Measurements from ENCODE around the gene VPS35L.
"Not testable (repeated sequence)": the region's sequence is repeated elsewhere in the genome, so short reads cannot be mapped to it uniquely, and the experiment has no call there.

Gene VPS35L

DNA sequence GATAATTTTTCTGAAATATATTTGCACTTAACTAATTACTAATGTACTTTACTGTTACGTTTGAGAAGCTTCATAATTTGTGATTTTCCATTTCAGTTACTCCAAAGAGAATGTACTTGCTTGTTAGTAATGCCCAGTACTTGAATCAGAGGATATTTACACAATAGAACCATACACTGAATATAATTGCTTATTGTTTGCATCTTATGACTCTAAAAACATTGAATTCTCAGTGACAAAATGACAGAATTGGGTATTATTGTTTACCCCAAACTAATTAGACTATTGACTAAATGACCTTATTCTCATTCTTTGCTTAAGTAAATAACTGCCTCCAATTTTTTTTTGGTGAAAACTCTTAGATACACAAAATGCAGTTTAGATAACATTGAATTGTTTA is 22.9 kb upstream of the VPS35L start:
- DNase-seq: no peak

DNA sequence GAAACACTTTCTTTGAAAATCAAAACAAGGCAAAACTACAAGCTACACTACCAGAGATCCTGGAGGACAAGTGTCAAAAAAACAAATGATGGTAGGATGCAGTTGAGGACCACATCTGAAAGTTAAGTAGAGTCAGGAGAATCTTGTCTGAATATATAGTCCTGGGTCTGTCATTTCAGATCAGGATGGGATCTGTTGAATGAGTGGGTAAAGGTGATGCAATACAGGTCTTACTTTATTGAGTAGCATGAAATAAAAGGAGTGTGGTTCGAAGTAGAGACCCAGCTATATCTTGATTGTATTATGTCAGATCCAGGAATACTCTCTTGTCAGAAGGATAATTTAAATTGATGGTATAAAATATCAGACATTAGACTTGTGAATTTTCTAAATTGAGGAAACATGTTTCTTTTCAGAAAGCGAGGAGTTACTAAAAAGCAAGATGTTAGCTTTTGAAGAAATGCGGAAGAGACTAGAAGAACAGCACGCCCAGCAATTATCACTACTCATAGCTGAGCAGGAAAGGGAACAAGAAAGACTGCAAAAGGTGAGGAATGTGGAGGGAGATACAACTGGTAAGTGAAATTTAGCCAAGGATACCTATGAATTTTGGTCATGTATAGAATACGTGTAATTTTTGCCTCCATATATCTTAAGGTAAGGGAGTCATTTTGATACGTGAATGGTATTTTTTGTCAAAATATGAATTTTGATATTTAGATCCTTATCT is 15.1 kb upstream of the VPS35L start:
- DNase-seq: no peak

DNA sequence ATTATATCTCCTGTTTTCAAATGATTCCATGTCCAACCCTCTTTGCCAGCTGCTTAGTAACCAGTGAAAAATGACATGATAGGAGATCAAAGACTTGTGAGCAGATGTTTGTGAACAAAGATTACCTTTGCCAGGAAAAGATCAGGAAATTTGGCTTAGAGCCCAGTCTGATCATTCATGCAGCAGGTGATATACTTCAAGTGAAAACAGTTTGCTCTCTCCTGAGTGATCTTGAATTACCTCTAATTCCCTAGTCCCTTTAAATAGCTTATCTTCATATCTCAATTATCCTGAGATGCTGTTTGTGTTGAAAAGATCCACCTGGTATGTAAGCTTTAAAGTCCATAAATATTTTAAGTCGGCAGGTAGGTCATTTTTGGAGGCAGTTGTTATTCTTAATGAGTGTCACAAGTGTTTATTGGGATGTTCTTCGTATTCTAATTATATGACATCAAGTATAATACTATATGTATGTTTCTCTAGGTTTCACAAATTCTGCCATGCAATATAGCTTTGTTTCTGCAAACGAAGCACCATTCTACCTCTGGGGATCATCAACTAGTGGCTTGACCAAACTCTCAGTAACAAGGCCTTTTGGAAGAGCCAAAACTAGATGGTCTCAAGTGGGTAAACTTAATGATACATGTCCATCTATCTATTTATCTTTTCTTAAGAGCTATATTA is 13.2 kb upstream of the VPS35L start:
- DNase-seq: peak; percentile 84

DNA sequence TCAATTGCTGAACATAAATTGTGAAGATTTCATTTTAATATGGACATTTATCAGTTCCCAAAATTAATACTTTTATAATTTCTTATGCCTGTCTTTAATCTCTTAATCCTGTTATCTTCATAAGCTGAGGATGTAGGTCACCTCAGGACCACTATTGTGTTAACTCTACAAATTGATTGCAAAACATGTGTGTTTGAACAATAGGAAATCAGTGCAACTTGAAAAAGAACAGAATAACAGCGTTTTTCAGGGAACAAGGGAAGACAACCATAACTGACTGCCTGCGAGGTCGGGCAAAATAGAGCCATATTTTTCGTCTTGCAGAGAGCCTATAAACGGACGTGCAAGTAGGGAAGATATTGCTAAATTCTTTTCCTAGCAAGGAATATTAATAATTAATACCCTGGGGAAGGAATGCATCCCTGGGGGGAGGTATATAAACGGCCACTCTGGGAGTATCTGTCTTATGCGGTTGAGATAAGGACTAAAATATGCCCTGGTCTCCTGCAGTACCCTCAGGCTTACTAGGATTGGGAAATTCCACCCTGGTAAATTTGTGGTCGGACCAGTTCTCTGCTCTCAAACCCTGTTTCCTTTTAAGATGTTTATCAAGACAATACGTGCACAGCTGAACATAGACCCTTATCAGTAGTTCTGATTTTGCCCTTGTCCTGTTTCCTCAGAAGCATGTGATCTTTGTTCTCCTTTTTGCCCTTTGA is 12.1 kb upstream of the VPS35L start:
- DNase-seq: not testable (repeated sequence)

DNA sequence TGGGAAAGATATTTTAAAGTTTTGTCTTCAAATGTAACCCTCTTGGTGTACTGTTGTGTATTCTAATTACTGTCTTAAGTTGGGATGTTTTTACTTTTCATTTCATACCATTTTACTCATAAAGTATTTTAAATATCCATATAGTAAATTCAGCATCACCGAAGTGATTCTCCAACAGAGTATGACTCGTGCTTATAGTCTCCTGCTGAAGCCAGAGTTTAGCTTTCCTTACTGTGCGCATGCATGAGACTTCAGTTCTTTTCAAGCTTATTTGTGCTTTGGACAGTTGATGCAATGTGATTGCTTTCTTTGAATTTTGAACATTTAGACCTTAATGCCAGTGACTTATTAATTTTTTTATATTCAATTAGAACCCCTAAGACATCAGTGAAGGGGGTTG is 7.4 kb upstream of the VPS35L start:
- DNase-seq: no peak

DNA sequence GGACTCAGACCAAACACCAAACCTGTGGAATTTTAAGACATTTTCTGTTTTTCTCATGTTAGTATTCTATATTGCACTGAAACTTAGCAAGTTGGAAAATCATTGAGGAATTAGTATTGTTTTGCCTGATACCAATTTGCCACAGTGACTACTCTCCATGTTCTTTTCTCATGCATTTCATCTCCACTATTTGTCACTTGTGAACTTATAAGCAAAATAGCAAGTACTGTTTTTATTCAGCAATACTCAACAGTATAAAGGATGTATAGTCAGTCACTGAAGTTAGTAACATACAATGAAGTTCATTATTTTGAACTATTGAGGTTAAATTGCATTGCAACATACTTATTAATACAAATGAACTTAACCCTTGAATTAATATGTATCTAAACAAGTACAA is 5.8 kb upstream of the VPS35L start:
- no peak for DNase-seq

DNA sequence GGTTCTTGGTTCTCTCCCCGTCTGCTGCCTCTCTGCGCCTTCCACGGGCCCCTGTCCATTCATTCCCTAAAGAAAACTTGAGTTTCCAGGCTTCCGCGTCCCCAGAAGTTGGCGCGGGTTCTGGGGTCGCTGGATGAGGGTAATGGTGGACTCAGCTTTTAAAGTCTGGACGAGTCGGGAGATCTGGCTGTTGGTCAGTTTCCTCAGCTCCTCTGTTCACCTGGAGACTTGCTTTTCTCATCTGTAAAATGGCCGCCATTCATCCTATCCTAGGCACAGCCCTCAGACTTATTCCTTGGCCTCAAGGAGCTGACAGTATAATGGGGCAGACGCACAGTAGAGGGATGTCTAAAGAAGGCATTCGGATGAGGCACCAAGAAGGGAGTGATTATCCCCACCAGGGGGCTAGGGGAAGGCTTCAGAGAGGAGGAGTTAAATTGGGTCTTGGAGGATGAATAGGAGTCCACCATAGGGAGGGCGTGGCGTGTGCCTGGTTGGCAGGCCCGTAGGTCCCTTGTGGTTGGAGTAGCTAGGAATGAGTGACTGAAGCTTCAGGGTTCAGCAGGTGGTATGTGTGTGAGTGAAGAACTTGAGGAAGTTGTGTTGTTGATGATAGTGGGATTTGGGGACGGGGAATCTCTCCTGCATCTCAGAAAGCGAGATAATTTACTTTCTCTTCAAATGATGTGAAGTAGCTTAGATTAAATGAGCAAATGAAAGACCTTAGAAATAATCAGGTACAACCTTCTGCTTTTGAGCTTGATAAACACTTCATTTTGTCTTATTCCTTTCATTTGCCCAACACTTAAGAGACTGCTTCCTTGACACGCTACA is 652 bp downstream of the VPS35L start:
- no peak for DNase-seq

DNA sequence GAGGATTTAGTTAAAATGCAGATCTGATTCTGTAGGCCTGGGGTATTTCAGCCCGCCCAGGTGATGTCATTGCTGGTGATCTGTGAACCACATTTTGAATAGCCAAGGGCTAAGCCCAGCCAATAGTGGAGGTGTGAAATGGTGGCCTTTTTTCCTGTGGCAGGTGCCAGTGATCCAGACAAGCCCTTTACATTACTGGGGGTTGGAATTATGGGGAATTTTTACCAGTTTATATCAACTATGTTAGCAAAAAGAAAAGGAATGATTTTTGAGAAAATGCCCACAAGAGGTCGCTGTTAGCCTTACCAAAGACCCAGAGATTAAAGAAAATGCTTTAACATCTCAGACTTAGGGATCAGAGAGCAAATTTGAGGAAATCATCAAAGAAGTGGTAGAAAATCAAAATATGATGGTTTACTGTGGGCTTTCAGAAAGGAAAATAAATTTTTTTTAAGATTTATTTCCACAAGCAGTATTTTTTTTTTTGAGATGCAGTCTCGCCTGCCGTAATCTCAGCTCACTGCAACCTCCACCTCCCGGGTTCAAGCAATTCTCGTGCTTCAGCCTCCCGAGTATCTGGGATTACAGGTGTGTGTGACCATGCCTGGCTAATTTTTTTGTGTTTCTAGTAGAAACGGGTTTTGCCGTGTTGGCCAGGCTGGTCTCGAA is 3.9 kb downstream of the VPS35L start:
- peak; percentile 20 for DNase-seq

DNA sequence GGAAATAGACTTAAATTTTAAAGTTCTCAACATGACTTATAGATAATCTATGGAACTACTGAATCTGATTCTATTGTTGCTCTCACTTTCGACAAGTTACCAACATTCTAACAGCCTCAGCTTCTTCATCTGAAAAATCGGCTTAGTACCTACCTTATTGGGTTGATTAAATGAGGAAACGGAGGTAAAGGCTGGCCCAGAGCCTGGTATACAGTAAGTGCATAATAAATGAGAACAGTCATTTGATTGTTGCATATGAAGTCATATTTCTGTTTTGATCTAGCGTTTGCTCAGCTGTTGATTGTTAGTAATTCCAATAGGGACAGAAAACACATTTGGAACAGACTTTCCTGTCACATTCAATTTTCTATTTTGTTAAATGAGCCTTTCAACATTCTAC is 4.6 kb downstream of the VPS35L start:
- DNase-seq: no peak

DNA sequence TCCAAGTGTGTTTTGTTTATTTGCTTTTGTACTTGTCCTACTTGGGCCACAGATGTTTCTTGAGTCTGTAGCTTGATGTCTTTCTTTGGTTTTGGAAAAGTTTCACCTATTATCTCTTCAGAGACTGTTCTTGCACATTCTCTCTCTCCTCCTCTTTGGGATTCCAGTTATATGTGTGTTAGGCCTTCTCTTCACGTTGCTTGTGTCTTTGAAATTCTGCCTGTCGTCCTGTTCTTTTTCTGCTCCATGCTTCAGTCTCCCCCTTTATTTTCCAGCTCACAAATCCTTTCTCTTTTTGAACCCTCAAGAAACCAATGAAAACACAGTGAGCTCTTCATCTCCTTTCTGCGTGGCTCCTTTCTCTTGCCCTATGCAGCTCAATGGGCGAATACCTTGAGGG is 7.9 kb downstream of the VPS35L start:
- DNase-seq: no peak

DNA sequence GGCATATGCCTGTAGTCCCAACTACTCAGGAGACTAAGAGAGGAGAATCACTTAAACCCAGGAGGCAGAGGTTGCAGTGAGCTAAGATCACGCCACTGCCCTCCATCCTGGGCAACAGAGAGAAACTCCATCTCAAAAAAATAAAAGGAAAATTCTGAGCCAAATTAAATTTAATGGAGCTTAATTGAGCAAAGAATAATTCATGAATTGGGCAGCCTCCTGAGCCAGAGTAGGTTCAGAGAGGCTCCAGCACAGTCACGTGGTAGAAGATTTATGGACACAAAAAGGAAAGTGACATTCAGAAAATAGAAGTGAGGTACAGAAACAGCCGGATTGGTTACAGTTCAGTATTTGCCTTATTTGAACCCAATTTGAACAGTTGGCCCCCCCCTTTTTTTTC is 10.9 kb downstream of the VPS35L start:
- no peak for DNase-seq

DNA sequence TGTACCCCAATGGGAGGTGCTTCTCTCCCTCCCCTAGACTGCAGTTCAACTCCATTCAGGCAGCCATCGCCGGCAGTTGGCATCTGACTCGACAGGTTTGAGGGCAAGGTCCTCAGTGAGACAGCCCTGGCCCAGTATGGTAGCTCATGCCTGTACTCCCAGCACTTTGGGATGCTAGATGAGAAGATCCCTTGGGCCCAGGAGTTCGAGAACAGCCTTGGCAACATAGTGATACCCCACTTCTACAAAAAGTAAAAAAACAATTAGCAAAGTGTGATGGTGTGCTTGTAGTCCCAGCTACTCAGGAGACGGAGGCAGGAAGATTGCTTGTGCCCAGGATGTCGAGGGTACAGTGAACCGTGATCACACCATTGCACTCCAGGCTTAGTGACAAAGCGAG is 12.1 kb downstream of the VPS35L start:
- no peak for DNase-seq

DNA sequence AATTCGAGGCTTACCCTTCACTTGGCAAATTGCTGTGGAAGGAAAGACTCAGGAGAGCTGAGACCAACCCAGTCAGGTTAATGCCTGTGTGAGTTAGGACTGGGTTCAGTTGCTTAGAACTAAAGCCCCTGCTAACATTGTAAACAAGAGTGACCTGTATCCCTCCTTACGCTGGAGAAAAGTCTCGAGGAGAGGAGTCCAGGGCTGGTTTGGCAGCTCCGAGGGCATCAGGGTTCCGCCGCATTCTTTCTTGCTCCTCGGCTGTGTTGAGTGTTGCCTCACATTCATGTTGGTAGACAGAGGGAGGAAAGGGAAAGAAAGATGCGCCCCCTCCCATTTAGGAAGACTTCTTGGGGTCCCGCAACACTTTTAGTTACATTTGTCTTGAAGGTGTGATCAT is 18.5 kb downstream of the VPS35L start:
- DNase-seq: no peak

DNA sequence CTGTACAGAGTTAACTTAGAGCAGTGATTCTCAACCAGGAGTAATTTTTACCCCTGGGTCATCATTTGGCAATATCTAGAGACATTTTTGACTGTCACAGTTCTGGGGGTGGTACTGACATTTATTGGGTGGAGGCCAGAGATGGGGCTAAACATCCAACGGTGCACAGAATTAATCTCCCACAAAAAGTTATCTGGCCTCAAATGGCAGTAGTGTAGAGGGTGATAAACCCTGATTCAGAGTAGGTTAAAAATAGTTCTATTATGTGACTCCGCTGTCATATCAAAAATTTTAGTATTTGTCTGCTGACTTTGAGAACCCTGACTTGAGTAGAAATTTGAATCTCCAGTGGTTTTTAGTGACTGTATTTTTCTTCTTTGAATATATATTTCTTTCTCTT is 19.1 kb downstream of the VPS35L start:
- DNase-seq: no peak

DNA sequence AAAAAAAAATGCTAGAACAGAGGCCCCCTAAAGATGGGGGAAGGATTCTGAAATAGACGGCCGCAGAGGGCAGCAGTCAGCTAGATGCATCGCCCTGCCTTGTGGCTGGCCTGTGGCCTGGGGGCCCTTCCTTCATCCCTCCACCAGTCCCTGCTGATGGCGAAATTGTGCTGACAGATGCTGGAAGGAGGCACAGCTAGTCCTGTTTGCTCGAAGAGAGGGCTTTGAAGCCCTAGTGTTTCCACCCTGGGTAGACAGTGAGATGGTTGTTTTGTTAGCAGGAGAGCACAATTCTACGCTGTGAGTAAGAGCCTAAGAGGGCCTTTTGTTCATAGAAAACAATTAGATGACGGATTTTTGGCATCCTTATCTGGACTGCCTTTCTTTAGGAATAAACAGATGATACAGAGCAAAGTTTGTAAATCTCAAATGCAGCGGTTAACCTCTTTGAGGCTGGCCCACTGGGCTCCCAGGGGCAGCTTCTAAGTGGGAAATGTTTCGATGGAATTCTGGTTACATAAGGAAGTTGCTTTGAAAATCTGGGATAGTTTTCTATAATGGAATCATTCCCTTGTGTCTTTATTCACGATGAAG is 23.0 kb downstream of the VPS35L start:
- DNase-seq: no peak

DNA sequence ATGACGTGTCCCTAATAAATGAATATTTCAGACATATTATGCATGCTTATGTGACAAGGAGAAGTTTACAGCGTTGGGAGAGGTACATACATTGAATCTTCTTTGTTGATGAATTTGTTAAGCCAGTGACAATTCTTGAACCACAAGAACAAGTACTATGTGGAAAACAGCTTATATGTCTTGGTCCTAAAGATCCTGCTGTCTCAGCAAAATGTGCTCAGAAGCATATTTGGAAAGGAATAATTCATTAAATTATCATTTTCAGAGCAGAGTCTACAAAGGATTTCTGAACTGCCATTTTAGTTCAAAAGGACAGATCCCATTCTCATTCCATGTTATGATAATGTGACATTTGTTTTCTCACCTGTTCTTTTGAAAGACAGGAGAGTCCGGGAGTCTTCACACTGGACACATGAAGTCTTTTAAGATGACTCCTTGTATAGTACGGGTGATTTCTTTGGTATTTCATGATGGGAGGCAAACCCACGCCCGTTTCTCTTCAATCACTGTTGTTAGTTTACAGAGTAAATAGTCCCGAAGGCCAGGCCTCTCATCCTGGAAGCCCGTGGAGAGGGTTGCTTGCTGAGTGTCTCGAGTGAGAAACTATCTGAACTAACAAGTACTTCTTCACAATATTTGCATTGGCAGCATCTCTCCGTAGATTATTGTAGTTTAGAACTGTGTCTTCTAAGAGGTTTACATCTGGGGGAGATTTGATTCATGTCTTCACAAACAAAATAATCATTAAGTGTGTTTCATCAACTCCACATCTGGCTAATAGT is 26.7 kb downstream of the VPS35L start:
- peak; percentile 4 for DNase-seq

DNA sequence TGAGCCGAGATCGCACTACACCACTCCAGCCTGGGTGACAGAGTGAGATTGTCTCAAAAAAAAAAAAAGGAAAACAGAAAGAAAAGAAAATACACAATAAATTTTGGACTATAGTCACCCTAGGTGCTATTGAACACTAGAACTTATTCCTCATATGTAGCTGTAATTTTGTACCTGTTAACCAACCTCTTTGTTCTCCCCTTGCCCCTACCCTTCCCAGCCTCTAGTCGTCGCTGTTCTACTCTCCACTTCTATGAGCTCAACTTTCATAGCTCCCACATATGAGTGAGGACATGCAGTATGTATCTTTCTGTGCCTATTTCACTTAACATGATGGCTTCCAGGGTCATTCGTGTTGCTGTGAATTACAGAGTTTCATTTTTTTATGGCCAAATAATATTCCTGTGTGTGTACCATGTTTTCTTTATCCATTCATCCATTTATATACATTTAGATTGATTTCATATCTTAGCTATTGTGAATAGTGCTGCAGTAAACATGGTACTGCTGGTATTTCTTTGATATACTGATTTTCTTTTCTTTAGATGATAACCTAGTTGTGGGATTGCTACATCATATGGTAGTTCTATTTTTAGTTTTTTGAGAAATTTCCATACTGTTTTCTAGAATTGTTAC is 28.3 kb downstream of the VPS35L start:
- peak; percentile 26 for DNase-seq

DNA sequence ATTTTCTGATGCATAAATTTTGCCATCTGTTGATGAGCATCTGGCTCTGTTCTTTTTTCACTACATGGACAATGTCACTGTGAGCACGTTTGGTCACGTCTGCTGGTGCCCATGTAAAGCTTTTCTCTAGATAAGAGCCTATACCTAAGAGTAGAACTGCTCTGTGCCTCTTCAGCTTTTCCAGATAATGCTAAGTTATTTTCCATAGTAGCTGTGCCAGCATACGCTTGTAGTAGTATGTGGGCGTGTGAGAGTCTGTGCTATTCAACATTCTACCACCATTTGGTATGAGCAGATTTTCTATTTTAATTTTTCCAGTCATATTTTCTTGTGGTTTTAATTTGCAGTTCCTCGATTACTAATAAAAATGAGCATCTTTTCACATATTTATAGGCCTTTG is 33.2 kb downstream of the VPS35L start:
- no peak for DNase-seq

DNA sequence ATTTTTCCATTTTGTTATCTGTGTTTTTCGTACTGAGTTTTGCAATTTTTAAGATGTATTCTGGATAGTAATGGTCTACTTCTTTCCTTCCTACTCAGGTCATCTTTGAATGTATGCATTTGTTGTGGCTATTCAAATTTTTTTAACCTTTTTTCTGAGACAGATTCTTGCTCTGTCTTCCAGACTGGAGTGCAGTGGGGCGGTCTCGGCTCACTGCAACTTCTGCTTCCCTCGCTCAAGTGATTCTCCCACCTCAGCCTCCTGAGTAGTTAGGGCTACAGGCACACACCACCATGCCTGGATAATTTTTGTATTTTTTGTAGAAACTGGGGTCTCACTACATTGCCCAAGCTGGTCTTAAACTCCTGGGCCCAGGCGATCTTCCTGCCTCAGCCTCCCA is 33.6 kb downstream of the VPS35L start:
- DNase-seq: no peak

DNA sequence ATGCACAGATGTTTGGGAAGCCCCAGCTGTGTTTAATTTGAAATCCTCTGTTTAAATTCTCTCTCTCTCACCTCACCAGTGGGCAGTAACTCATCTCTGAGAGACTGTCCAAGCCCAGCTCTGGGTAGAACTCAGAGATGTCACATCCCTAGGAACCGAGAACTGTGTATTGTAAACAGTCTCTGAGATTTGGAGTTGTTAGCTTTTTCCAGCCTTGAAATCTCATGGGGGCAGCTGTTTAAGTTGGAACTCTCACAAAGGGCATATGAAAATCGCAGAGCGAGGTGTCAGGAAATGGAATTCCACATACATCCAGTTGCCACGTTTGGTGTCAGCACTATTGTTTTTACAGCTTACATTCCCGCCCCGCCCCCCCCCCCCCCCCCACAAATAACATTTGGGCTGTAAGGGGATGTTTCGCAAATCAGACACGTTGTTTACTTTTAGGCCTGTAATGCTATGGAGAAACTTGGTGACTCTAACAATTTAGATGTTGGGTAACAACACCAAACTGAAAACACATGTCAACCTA is 34.3 kb downstream of the VPS35L start:
- DNase-seq: no peak

Measured in NCI-H2029 (cell line).